ENCODE measurements around the gene ARAP1.
A peak's percentile ranks its signal among the peaks of the same experiment; 100 is the strongest.
"Not testable (repeated sequence)": the region's sequence is repeated elsewhere in the genome, so short reads cannot be mapped to it uniquely, and the experiment has no call there.

Gene ARAP1

DNA sequence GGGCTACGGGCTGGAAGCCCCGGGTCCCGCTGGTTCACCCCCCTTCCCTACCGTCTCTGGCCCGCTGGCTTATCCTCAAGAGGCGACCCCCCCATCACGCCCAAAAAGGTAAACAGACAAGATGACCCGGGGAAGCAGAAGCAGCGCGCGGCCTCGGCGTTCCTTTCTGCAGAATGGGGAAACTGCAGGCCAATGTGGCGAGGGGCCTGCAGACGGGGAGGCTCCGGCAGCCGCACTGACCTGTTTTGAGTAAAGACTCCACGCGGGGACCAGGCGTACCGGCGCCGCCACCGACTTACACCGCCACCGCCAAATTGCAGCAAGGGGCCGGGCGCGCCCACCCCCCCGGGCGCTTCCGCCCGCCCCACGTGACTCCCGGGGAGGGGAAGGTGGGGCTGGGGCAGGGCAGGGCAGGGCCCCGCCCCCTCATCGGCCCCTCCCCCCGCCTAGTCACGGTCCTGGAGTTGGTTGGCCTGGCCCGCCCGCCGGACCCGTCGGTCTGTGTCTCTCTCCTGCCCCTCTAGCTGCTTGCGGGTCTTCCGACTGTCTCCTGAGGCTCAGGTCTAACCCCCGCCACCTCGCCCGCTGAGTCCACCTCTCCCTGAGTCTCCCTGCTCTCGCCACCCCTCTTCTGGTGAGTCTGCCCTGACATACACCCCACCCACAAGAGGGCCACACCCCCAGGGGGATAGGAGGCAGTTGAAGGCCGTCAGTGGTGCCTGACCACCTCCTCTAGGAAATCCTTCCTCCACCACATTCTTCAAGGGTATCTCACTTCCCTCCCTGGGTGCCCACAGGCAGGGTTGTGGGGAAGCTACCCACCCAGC, at the start of gene ARAP1:
ARAP1 (minus strand) TSS at position 321 of the 827 bp plus-strand sequence. CDS start 25,280 bp downstream, outside the sequence.
- peak; percentile 50 to 70 for DNase-seq

GRCh38 chr11:72799441-72799840, 47.2 kb upstream of the ARAP1 start:
- DNase-seq, result no peak

GRCh38 chr11:72798361-72798760, 46.2 kb upstream of the ARAP1 start:
- no peak for DNase-seq

DNA sequence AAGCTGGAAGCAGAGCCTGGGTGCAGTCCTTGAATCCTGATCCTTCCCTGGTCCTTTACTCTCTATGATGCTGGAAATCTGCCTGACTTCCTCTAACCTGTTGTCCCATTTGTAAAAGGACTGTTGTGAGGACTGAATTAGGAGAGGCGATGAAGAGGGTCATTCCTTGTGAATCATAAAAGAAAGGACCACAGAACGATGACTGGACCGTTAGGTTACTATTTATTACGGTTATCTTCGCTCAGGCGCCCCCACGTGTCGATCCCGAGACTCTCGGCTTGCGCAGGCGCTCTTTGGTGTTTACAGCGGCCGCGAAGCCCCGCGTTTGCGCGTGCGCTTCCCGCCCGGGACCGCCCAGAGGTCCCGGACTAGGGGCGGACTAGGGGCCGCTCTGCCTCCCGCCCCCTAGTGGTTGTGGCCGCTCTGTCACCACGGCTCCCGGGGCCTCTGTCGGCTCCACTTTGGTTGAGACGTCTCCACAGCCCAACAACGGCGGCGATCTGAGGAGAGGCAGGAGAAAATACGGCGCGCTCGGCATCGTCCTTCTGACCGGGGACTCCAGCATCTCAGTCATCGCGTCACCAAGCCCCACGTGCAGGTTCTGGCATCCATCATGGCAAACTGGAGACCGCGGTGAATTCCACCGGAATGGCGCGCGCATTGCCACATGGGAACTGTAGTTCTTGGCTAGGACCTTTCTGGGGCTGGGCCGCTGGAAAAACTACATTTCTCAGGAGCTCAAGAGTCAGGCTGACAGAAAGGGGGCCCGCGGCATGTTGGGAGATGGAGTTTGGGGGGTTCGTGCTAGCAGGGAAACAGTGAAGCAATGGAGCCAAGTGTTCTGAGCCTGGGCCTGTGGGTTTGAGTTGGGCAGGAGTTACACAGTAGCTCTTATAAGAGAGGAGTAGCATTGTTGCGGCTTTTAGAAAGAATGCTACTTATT, 41.5 kb upstream of the ARAP1 start, which contains the start of gene STARD10:
STARD10 (minus strand) TSS at position 623 of the 943 bp plus-strand sequence. CDS start 12,866 bp downstream, outside the sequence.
- peak; percentile 88 to 93 for DNase-seq

GRCh38 chr11:72793076-72793424, 40.8 kb upstream of the ARAP1 start:
- no peak for DNase-seq

- no peak for DNase-seq
Measured at GRCh38 chr11:72792437-72793021, 40.3 kb upstream of the ARAP1 start.

DNA sequence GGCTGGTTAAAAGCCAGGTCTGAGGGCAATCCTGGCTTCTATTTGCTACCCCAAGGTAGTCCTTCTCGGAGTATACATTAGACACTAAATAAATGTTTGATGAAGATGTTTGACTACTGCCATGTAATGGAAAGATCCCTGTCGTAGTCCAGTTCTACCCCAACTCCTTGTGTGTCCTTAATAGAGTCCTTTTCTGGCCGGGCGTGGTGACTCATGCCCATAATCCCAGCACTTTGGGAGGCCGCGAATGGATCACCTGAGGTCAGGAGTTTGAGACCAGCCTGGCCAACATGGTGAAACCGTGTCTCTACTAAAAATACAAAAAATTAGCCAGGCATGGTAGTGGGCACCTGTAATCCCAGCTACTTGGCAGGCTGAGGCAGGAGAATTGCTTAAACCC, 39.0 kb upstream of the ARAP1 start:
- DNase-seq, result not testable (repeated sequence)

GRCh38 chr11:72789493-72790131, 37.4 kb upstream of the ARAP1 start:
- no peak for DNase-seq

GRCh38 chr11:72788241-72788640, 36.0 kb upstream of the ARAP1 start:
- DNase-seq, result no peak

GRCh38 chr11:72787216-72788104, 35.3 kb upstream of the ARAP1 start:
- peak in 1 of 2 donors; percentile 75 for DNase-seq

DNA sequence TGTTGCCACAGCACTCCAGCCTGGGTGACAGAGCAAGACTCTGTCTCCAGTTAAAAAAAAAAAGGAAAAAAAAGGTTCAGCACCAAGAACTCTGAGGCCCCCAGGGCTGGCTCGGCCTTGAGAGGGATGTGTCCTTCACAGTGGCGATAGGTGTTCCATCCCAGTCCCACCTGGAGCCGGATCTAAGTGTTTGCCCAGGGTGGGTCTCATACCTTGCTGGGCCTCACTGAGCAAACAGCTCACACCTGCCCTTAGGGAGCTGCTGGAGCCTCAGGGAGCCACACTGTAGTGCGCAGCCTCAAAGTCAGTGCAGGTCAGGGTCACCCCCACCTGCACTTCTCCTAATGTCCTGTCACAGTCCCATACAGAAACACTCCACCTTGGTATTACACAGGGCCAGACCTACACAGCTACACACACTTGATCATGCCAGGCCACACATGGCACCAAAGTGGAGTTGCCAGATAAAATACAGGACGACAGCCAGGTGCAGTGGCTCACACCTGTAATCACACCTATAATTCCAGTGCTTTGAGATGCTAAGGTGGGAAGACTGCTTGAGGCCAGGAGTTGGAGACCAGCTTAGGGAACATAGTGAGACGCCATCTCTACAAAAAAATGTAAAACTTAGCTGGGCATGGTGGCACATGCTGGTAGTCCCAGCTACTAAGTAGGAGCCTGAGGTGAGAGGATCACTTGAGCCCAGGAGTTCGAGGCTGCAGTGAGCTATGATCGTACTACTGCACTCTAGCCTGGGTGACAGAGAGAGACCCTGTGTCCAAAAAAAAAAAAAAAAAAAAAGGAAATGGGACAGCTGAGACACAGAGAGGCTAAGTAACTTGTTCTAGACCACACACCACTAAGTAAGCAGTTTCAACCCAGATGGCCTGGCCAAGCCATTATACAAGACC, 34.4 kb upstream of the ARAP1 start:
- no peak for DNase-seq

DNA sequence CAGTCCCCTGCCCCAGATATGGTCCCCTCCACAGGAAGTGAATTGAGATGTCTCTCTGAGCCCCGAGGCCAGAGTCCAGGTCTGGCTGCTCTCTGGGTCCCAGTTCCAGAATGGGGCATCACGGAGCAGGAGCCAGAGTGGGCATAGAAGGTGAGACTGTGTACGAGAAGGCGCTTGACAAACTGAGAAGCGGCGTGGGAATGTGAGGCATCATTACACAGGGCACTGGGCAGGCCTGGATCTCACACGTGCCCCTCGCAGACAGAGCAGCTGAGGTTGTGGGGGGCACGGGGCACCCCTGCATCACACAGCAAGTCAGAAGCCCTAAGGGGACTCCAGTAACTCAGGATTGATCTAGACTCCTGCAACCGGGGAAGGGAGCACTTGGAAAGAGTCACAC, 32.5 kb upstream of the ARAP1 start:
- no peak for DNase-seq

- DNase-seq, result no peak
Measured at GRCh38 chr11:72783144-72783905, 31.1 kb upstream of the ARAP1 start.

- DNase-seq, result no peak
Measured at GRCh38 chr11:72782081-72782920, 30.1 kb upstream of the ARAP1 start.

DNA sequence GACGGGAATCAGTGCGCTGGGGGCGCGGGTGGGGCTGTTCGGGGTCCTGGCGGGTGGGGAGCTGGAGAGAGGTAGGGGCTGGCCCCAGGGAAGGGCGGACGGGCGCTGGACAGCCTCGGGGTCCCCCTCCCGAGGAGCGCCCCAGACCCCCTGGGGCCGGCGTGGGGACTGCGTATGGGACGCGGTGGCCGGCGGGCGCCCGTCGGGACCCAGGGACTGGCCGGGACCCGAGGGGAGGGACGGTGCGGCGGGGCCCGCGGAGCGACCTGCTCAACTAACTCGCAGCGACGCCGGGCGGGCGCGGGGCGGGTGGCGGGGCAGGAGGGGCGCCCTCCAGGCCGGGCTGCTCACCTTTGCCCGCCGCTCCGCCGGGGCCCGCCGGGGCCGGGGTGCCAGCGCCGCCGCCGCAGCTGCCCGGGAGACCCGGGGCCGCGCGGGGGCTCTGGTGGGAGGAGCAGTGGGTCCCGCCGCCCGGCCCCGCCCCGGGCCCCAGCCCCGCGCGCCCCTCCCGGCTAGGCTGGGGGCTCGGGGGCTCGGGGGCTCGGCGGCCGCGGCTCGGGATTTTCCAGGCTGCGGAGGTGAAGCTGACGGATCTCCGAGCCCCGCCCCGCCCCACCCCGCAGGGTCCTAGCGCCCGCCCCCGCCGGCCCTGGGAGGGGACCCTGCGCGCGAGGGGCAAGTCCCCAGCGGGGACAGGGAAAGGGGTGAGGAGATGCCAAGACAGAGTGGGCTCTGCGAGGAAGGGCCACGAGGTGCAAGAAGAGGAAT, 29.3 kb upstream of the ARAP1 start:
- no peak for DNase-seq

GRCh38 chr11:72781063-72781312, 28.8 kb upstream of the ARAP1 start:
- DNase-seq, result no peak

GRCh38 chr11:72780296-72781062, 28.3 kb upstream of the ARAP1 start:
- DNase-seq, result no peak
